DND-41 (cell line): Measurements from ENCODE around the gene RUNX1.

Source experiments
- CTCF ChIP-seq: IDR thresholded peaks from 2 replicates; pipeline ENCODE4 v1.5.1; 2012; ENCODE audit warnings: borderline replicate concordance, low read length, moderate library complexity, mild to moderate bottlenecking; ENCODE audit not compliant: poor library complexity, severe bottlenecking; ENCODE audit errors: extremely low read depth
- EZH2 ChIP-seq: IDR thresholded peaks from 3 replicates; pipeline ENCODE4 v1.6.1; 2012; ENCODE audit warnings: borderline replicate concordance, low read depth, mild to moderate bottlenecking, moderate library complexity, low read length, inconsistent platforms; ENCODE audit not compliant: severe bottlenecking

DNA sequence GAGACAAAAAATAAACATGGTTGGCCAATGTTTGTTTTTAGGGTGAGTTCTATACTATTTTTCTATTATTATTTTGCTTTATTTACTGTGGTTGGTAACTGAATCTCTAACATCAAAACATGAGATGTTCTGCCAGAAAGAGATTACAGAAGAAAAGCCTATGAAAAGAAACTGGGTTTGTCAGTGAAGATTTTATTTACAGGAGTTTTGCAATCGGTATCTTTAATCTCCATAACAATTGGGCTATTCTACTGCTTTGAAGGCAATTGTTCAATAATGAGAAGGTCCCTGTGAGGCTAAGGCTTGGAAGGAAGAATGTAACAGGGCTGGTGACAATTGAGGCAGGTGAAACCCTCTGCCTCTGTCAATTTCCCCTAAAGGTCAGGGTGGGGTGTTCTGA lies 224.8 kb downstream of the RUNX1 start:
- no peak for TF ChIP-seq CTCF
- TF ChIP-seq EZH2 = no peak
